A549 (cell line): ENCODE measurements around the gene GAS7. TPM values are rescaled to one million over a fixed set of nuclear protein-coding genes. Genes with fewer than 3 reads are reported as not detected.

Experiments
- ATAC-seq, 2 experiments: fragments of 200-7000 bp in 1 of 2; fragments of >200 bp in 1 of 2; cut with Nextera tagmentation in 1 of 2; cut with Tn5 transposase in 1 of 2; 3 replicates each; pipeline versions ENCODE4 v1.8.0 to v1.9.1; 2018 to 2020; ENCODE audit warnings: mild to moderate bottlenecking in 1 of 2, moderate library complexity in 1 of 2
- CTCF ChIA-PET: fragments of 300-600 bp; sonication (Branson Sonifier 250); formaldehyde crosslinking; extraction: SDS; loops from one replicate; lab custom pipeline; 2021; ENCODE audit warnings: antibody characterized with exemption, inconsistent platforms; lab: Yijun Ruan, JAX
- POLR2A ChIA-PET: fragments of 350-600 bp; formaldehyde crosslinking; extraction: SDS; loops from one replicate; lab custom pipeline; 2021; ENCODE audit warnings: antibody characterized with exemption, inconsistent platforms; lab: Yijun Ruan, JAX
- DNase-seq, 2 experiments: peaks; one replicate each; pipeline versions ENCODE4 v3.0.0 to v3.0.0-alpha.2; 2011 to 2016; ENCODE audit warnings: low read depth in 1 of 2, low spot score in 1 of 2
- FAIRE-seq: peaks from 2 replicates; lab custom pipeline; 2011; peaks lifted over from hg19 to GRCh38; lab: Jason Lieb, UNC
- H3K27ac ChIP-seq, 2 experiments: fragments of >200 bp; sonication (Bioruptor Twin); formaldehyde crosslinking; 3 replicates each; pipeline ENCODE4 v1.5.1; 2016 to 2017
- H3K4me1 ChIP-seq: fragments of >200 bp; sonication (Bioruptor Twin); formaldehyde crosslinking; 3 replicates; pipeline ENCODE4 v1.6.1; 2016
- H3K4me2 ChIP-seq: fragments of >200 bp; sonication (Bioruptor Twin); formaldehyde crosslinking; 3 replicates; pipeline ENCODE4 v1.6.1; 2016
- H3K4me3 ChIP-seq: fragments of >200 bp; sonication (Bioruptor Twin); formaldehyde crosslinking; 3 replicates; pipeline ENCODE4 v1.5.1; 2016
- H3K9me3 ChIP-seq: fragments of >200 bp; sonication (Bioruptor Twin); formaldehyde crosslinking; 3 replicates; pipeline ENCODE4 v1.6.1; 2016
- BHLHE40 ChIP-seq: IDR thresholded peaks from 2 replicates; pipeline ENCODE4 v1.6.1; 2012; ENCODE audit warnings: low read depth, low read length, inconsistent platforms
- CBX8 ChIP-seq: fragments of 200-600 bp; sonication (generic); IDR thresholded peaks from 2 replicates; pipeline ENCODE4 v1.6.1; 2016
- CTCF ChIP-seq: fragments of >200 bp; sonication (Bioruptor Twin); formaldehyde crosslinking; IDR thresholded peaks from 3 replicates; pipeline ENCODE4 v1.5.1; 2016
- EHMT2 ChIP-seq: fragments of 200-600 bp; sonication (generic); IDR thresholded peaks from 2 replicates; pipeline ENCODE4 v1.6.1; 2016; ENCODE audit warnings: antibody characterized with exemption, low read depth, mild to moderate bottlenecking, moderate library complexity
- ESRRA ChIP-seq: fragments of 150-350 bp; IDR thresholded peaks from 2 replicates; pipeline ENCODE4 v1.6.1; 2014; ENCODE audit warnings: mild to moderate bottlenecking, low read length, borderline replicate concordance
- HDAC2 ChIP-seq: fragments of 200-600 bp; sonication (generic); IDR thresholded peaks from 2 replicates; pipeline ENCODE4 v1.6.1; 2016
- HEYL ChIP-seq: fragments of 250-450 bp; sonication (Bioruptor Pico); IDR thresholded peaks from 2 replicates; pipeline ENCODE4 v1.8.0; 2021; ENCODE audit warnings: mild to moderate bottlenecking, moderate library complexity
- HOXB13 ChIP-seq: fragments of 250-450 bp; sonication (Bioruptor Pico); IDR thresholded peaks from 2 replicates; pipeline ENCODE4 v1.5.0; 2020; ENCODE audit warnings: low read depth, mild to moderate bottlenecking, moderate library complexity
- HOXB5 ChIP-seq: fragments of 250-450 bp; sonication (Bioruptor Pico); IDR thresholded peaks from 2 replicates; pipeline ENCODE4 v1.5.0; 2020; ENCODE audit warnings: mild to moderate bottlenecking, moderate library complexity
- JUNB ChIP-seq: fragments of >200 bp; sonication (Bioruptor Twin); formaldehyde crosslinking; IDR thresholded peaks from 2 replicates; pipeline ENCODE4 v1.6.1; 2016
- KDM5A ChIP-seq: fragments of 200-600 bp; sonication (generic); IDR thresholded peaks from 2 replicates; pipeline ENCODE4 v1.6.1; 2016; ENCODE audit warnings: antibody characterized with exemption, mild to moderate bottlenecking
- MAFK ChIP-seq: fragments of 450-650 bp; IDR thresholded peaks from 2 replicates; pipeline ENCODE4 v1.6.1; 2014; ENCODE audit not compliant: partially characterized antibody
- MAX ChIP-seq: IDR thresholded peaks from 2 replicates; pipeline ENCODE4 v1.6.1; 2012
- NFE2L2 ChIP-seq: fragments of 150-350 bp; conservative IDR thresholded peaks from 2 replicates; pipeline ENCODE4 v1.6.1; 2014; ENCODE audit warnings: low read length
- PBX3 ChIP-seq: IDR thresholded peaks from 2 replicates; pipeline ENCODE4 v1.6.1; 2012
- PHF8 ChIP-seq: fragments of 200-600 bp; sonication (generic); IDR thresholded peaks from 2 replicates; pipeline ENCODE4 v1.6.1; 2016; ENCODE audit warnings: low read depth, mild to moderate bottlenecking, antibody characterized with exemption, moderate library complexity, borderline replicate concordance
- POLR2A ChIP-seq: IDR thresholded peaks from 2 replicates; pipeline ENCODE4 v1.6.1; 2012; ENCODE audit warnings: mild to moderate bottlenecking, low read length
- RARB ChIP-seq: fragments of 250-450 bp; sonication (Bioruptor Pico); IDR thresholded peaks from 2 replicates; pipeline ENCODE4 v1.8.0; 2021; ENCODE audit warnings: mild to moderate bottlenecking, moderate library complexity
- REST ChIP-seq: fragments of 200-600 bp; sonication (generic); IDR thresholded peaks from 2 replicates; pipeline ENCODE4 v1.6.1; 2016; ENCODE audit warnings: antibody characterized with exemption, mild to moderate bottlenecking, moderate library complexity
- SREBF2 ChIP-seq: fragments of 450-650 bp; IDR thresholded peaks from 2 replicates; pipeline ENCODE4 v1.6.1; 2014; ENCODE audit warnings: mild to moderate bottlenecking, moderate library complexity
- TFCP2L1 ChIP-seq: fragments of 250-450 bp; sonication (Bioruptor Pico); IDR thresholded peaks from 2 replicates; pipeline ENCODE4 v1.5.0; 2021; ENCODE audit warnings: mild to moderate bottlenecking
- ZFP36 ChIP-seq: fragments of 450-650 bp; IDR thresholded peaks from 2 replicates; pipeline ENCODE4 v1.6.1; 2014; ENCODE audit warnings: borderline replicate concordance; ENCODE audit not compliant: partially characterized antibody
- ZNF302 ChIP-seq: fragments of 250-450 bp; sonication (Bioruptor Pico); IDR thresholded peaks from 2 replicates; pipeline ENCODE4 v1.9.0; 2021; ENCODE audit warnings: inconsistent platforms, mild to moderate bottlenecking, moderate library complexity
- WGBS: methylation state at CpG from one replicate; pipeline ENCODE4 v1.1.6; 2017; ENCODE audit errors: missing lambda C conversion rate; 5-methylcytosine and 5-hydroxymethylcytosine counted together
- polyA plus RNA-seq, 4 experiments: library from polyadenylated mRNA; depleted of rRNA in 3 of 4; stranded (reverse); fragments of >200 nt; fragmentation: RNase III in 1 of 4; extraction: RNeasy Plus Mini Kit Qiagen cat#74134 plus additional on column Dnase treatment in 1 of 4; gene quantifications; 2 replicates in 3 of 4; 3 replicates in 1 of 4; pipeline ENCODE4 v1.2.3, GENCODE V29; 2011 to 2017

GAS7 gene
- polyA plus RNA-seq, 2 of the 4 experiments (the other 2 are of a cell fraction): 1.3 to 1.5 TPM

- CTCF ChIA-PET: interaction anchor here (1.2 kb wide), 1 partner anchor 23 kb away, joined by 3 read pairs; no protein-coding TSS in a partner anchor
- POLR2A ChIA-PET: no interaction called here
These were observed 127.7 kb downstream of the GAS7 start for GRCh38 chr17:10070690-10071089.

GRCh38 chr17:10069301-10069700 lies 129.1 kb downstream of the GAS7 start:
- FAIRE-seq: no peak
- Histone ChIP-seq H3K4me1 (no peaks in the 10 kb centered on the region), H3K9me3 (peaks cover 13% of the 10 kb centered on the region), H3K4me3 (no peak overlapping the region), H3K27ac (no peak overlapping the region), H3K4me2 (no peak overlapping the region)
- TF ChIP-seq ZNF302: no peak
- no peak for TF ChIP-seq PBX3
- TF ChIP-seq HDAC2: no peak
- no peak for TF ChIP-seq BHLHE40
- TF ChIP-seq ZFP36: no peak
- TF ChIP-seq RARB (CRISPR knock-in tag): no peak
- TF ChIP-seq HOXB13: no peak
- TF ChIP-seq PHF8: no peak
- no peak for ATAC-seq
- DNase-seq: no peak
- WGBS: 59% methylated on average over 5 of the region's 5 CpGs
- ChIA-PET CTCF (interaction anchor here (0.6 to 1.5 kb wide), 2 partner anchors 50 to 80 kb away, joined by 3 to 4 read pairs; no protein-coding TSS in a partner anchor), POLR2A (no interaction called here)

More at GRCh38 chr17:10070690-10071089, 127.7 kb downstream of the GAS7 start:
- WGBS: 31% methylated on average over 3 of the region's 3 CpGs
- Histone ChIP-seq H3K27ac (no peak overlapping the region), H3K4me1 (no peaks in the 10 kb centered on the region), H3K4me3 (no peak overlapping the region), H3K4me2 (no peak overlapping the region), H3K9me3 (peaks cover 4% of the 10 kb centered on the region; the same call in 2 of the 3 replicates)
- DNase-seq (no peak), FAIRE-seq (no peak), ATAC-seq (no peak)
- TF ChIP-seq POLR2A (no peak), REST (no peak), CTCF (no peak), MAFK (no peak), HEYL (CRISPR knock-in tag) (no peak), NFE2L2 (no peak), KDM5A (no peak)

- TF ChIP-seq HOXB5 (CRISPR knock-in tag) (no peak), TFCP2L1 (no peak), ESRRA (no peak), MAFK (no peak), CBX8 (no peak), MAX (no peak), EHMT2 (no peak), SREBF2 (no peak), KDM5A (no peak), PBX3 (no peak), JUNB (no peak)
- TF ChIP-seq, all 56 proteins: peak for 0
- H3K4me1 ChIP-seq: no peaks in the 10 kb centered on the region
- DNase-seq: no peak
- no peak for FAIRE-seq
- POLR2A ChIA-PET: no interaction called here
- H3K4me3 ChIP-seq: no peak overlapping the region
- CTCF ChIA-PET: no interaction called here
- H3K9me3 ChIP-seq: peaks cover 13% of the 10 kb centered on the region
- WGBS: 28% methylated on average over 8 of the region's 8 CpGs
- H3K27ac ChIP-seq: no peak overlapping the region
- no peak for ATAC-seq
- no peak overlapping the region for H3K4me2 ChIP-seq
These were observed 130.8 kb downstream of the GAS7 start for GRCh38 chr17:10067446-10068143.
